Measurements from ENCODE around the gene PTPRCAP. TPM values are rescaled to one million over a fixed set of nuclear protein-coding genes. Genes with fewer than 3 reads are reported as not detected.

PTPRCAP gene, protein sequence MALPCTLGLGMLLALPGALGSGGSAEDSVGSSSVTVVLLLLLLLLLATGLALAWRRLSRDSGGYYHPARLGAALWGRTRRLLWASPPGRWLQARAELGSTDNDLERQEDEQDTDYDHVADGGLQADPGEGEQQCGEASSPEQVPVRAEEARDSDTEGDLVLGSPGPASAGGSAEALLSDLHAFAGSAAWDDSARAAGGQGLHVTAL
- 1.7 and 3.4 TPM in 2 replicates for polyA plus RNA-seq
- polyA minus RNA-seq = 0.49 and 0.69 TPM in 2 replicates

- no peaks in the 10 kb centered on the region for H4K20me1 ChIP-seq (ENCODE audit: insufficient read depth)
- no peak within 1 kb of the TSS for H2AFZ ChIP-seq (ENCODE audit: low read depth, low read length)
- H3K4me2 ChIP-seq (ENCODE audit: low read length) = no peak within 1 kb of the TSS
- H3K36me3 ChIP-seq (ENCODE audit: insufficient read depth, low read length) = no peaks in the 10 kb centered on the region
- no peaks in the 10 kb centered on the region for H3K9me3 ChIP-seq (ENCODE audit: low read length)
- no peaks in the 10 kb centered on the region for H3F3A ChIP-seq (ENCODE audit: insufficient read depth, low read length, poor library complexity, severe bottlenecking)
- H3K4me3 ChIP-seq (ENCODE audit: low read length) = no peak within 1 kb of the TSS
- H3K27me3 ChIP-seq (ENCODE audit: insufficient read depth, low read depth, low read length) = no peaks in the 10 kb centered on the region
- H3K9me2 ChIP-seq (ENCODE audit: insufficient read depth, low read length) = no peaks in the 10 kb centered on the region
- H3K79me2 ChIP-seq (replicated peaks; ENCODE audit: insufficient read depth, low read length) = no peaks in the 10 kb centered on the region
- TF ChIP-seq RAD21 (conservative IDR thresholded peaks at IDR 0.05) = no peak
- no peak for TF ChIP-seq TAF1 (IDR thresholded peaks at IDR 0.05; ENCODE audit: low read depth)
- no peak for TF ChIP-seq SMC3 (conservative IDR thresholded peaks at IDR 0.05; ENCODE audit: poor library complexity)
- no peak for TF ChIP-seq EP300 (conservative IDR thresholded peaks at IDR 0.05; ENCODE audit: poor library complexity, severe bottlenecking)
- TF ChIP-seq MXI1 (conservative IDR thresholded peaks at IDR 0.05; ENCODE audit: poor library complexity, severe bottlenecking) = no peak
- TF ChIP-seq CTCF (IDR thresholded peaks at IDR 0.05; ENCODE audit: poor library complexity, severe bottlenecking) = no peak
- no peak for TF ChIP-seq REST (IDR thresholded peaks at IDR 0.05; ENCODE audit: borderline replicate concordance)
- TF ChIP-seq EZH2 (IDR thresholded peaks at IDR 0.05; ENCODE audit: borderline replicate concordance, insufficient read depth, low read length, poor library complexity, severe bottlenecking) = no peak
- TF ChIP-seq POLR2AphosphoS5 (IDR thresholded peaks at IDR 0.05) = no peak
- H3K9ac ChIP-seq (ENCODE audit: low read length) = no peak within 1 kb of the TSS
- no peak within 1 kb of the TSS for H3K27ac ChIP-seq (ENCODE audit: low read length)
Observed at GRCh38 chr11:67437082-67437808, at the start of gene PTPRCAP. PTPRCAP (minus strand) TSS chr11:67437682; CDS start chr11:67437619, 63 bp downstream.

GRCh38 chr11:67486481-67487195, 49.2 kb upstream of the PTPRCAP start:
- Histone ChIP-seq H4K20me1 (ENCODE audit: insufficient read depth) (no peaks in the 10 kb centered on the region), H3K9me2 (ENCODE audit: insufficient read depth, low read length) (no peaks in the 10 kb centered on the region), H3K4me2 (ENCODE audit: low read length) (no peak overlapping the region), H3K36me3 (ENCODE audit: insufficient read depth, low read length) (no peaks in the 10 kb centered on the region), H3F3A (ENCODE audit: insufficient read depth, low read length, poor library complexity, severe bottlenecking) (no peaks in the 10 kb centered on the region), H3K79me2 (replicated peaks; ENCODE audit: insufficient read depth, low read length) (peaks cover 4% of the 10 kb centered on the region), H3K9me3 (ENCODE audit: low read length) (no peaks in the 10 kb centered on the region), H3K9ac (ENCODE audit: low read length) (no peak overlapping the region), H3K27ac (ENCODE audit: low read length) (no peak overlapping the region), H3K4me3 (ENCODE audit: low read length) (no peak overlapping the region), H2AFZ (ENCODE audit: low read depth, low read length) (no peak overlapping the region), H3K27me3 (ENCODE audit: insufficient read depth, low read depth, low read length) (no peaks in the 10 kb centered on the region)
- TF ChIP-seq MXI1 (conservative IDR thresholded peaks at IDR 0.05; ENCODE audit: poor library complexity, severe bottlenecking) = no peak
- no peak for TF ChIP-seq EZH2 (IDR thresholded peaks at IDR 0.05; ENCODE audit: borderline replicate concordance, insufficient read depth, low read length, poor library complexity, severe bottlenecking)
- no peak for TF ChIP-seq SMC3 (conservative IDR thresholded peaks at IDR 0.05; ENCODE audit: poor library complexity)
- no peak for TF ChIP-seq POLR2AphosphoS5 (IDR thresholded peaks at IDR 0.05)
- no peak for TF ChIP-seq REST (IDR thresholded peaks at IDR 0.05; ENCODE audit: borderline replicate concordance)
- no peak for TF ChIP-seq CTCF (IDR thresholded peaks at IDR 0.05; ENCODE audit: poor library complexity, severe bottlenecking)
- no peak for TF ChIP-seq TAF1 (IDR thresholded peaks at IDR 0.05; ENCODE audit: low read depth)
- TF ChIP-seq RAD21 (conservative IDR thresholded peaks at IDR 0.05) = no peak
- TF ChIP-seq EP300 (conservative IDR thresholded peaks at IDR 0.05; ENCODE audit: poor library complexity, severe bottlenecking) = no peak

Measured in neural cell (in vitro differentiated cells).